Stimulated activated CD8-positive, alpha-beta memory T cell treated with anti-CD3 and anti-CD28 coated beads, Interleukin-4, amount 100 ng/mL, for 48 hours (primary cell): ENCODE measurements around the gene MAN2A2.

ENCODE experiments used
- DNase-seq: peaks from one replicate; pipeline ENCODE4 v3.0.0-alpha.2; 2020

MAN2A2 gene

GRCh38 chr15:90902840-90903732 is at the start of gene MAN2A2:
Gene MAN2A2 (plus strand): TSS chr15:90903302. CDS start chr15:90904208, 906 bp downstream.
- DNase-seq = peak; percentile 87

- DNase-seq = no peak
Measured at GRCh38 chr15:90855139-90855538, 48.0 kb upstream of the MAN2A2 start.

GRCh38 chr15:90857337-90857736 is 45.8 kb upstream of the MAN2A2 start:
- no peak for DNase-seq

GRCh38 chr15:90857883-90858443 is 45.1 kb upstream of the MAN2A2 start:
- DNase-seq = no peak

- DNase-seq = no peak
Measured at GRCh38 chr15:90859234-90860131, 43.6 kb upstream of the MAN2A2 start.

GRCh38 chr15:90860450-90860849 is 42.7 kb upstream of the MAN2A2 start:
- no peak for DNase-seq

GRCh38 chr15:90860942-90861675 is 42.0 kb upstream of the MAN2A2 start:
- DNase-seq = no peak

GRCh38 chr15:90862487-90862886 is 40.6 kb upstream of the MAN2A2 start:
- DNase-seq = no peak

- no peak for DNase-seq
Measured at GRCh38 chr15:90862964-90863778, 39.9 kb upstream of the MAN2A2 start.

GRCh38 chr15:90863987-90864386 is 39.1 kb upstream of the MAN2A2 start:
- DNase-seq = no peak

GRCh38 chr15:90864507-90864906 is 38.6 kb upstream of the MAN2A2 start:
- no peak for DNase-seq

GRCh38 chr15:90865702-90866101 is 37.4 kb upstream of the MAN2A2 start:
- DNase-seq = no peak

GRCh38 chr15:90866161-90866715 is 36.9 kb upstream of the MAN2A2 start:
- DNase-seq = no peak

- no peak for DNase-seq
Measured at GRCh38 chr15:90866800-90867199, 36.3 kb upstream of the MAN2A2 start.

- DNase-seq = peak; percentile 68
Measured at GRCh38 chr15:90868261-90868689, 34.8 kb upstream of the MAN2A2 start, which contains the start of gene FURIN. Gene FURIN (plus strand): TSS chr15:90868588. CDS start chr15:90875741, 7,153 bp downstream.

GRCh38 chr15:90869140-90869541 is 34.0 kb upstream of the MAN2A2 start:
- DNase-seq = no peak

- peak; percentile 82 for DNase-seq
Measured at GRCh38 chr15:90869601-90870353, 33.3 kb upstream of the MAN2A2 start.

- DNase-seq = no peak
Measured at GRCh38 chr15:90870354-90871138, 32.6 kb upstream of the MAN2A2 start.

GRCh38 chr15:90871139-90871715 is 31.9 kb upstream of the MAN2A2 start:
- peak; percentile 61 for DNase-seq
